Gastroesophageal sphincter (tissue), 3 donors: ENCODE results near the gene MMS22L.

Experiments
- CTCF ChIP-seq, 4 experiments: fragments of 200-600 bp in 2 of 4; fragments of 450-650 bp in 2 of 4; sonication (generic) in 1 of 4; IDR thresholded peaks; one replicate each; pipeline ENCODE4 v1.5.1; 2017 to 2019; ENCODE audit warnings: antibody characterized with exemption in 4 of 4, mild to moderate bottlenecking in 2 of 4, moderate library complexity in 2 of 4
- EP300 ChIP-seq: sonication (generic); formaldehyde crosslinking; IDR thresholded peaks from one replicate; pipeline ENCODE4 v1.6.1; 2017; ENCODE audit warnings: antibody characterized with exemption, mild to moderate bottlenecking
- POLR2A ChIP-seq, 2 donors: fragments of 450-650 bp; IDR thresholded peaks; one replicate each; pipeline ENCODE4 v1.6.1; 2017; ENCODE audit warnings: antibody characterized with exemption in 2 of 2, mild to moderate bottlenecking in 2 of 2, moderate library complexity in 1 of 2
- POLR2AphosphoS5 ChIP-seq: sonication (generic); formaldehyde crosslinking; IDR thresholded peaks from one replicate; pipeline ENCODE4 v1.6.1; 2017; ENCODE audit warnings: antibody characterized with exemption

DNA sequence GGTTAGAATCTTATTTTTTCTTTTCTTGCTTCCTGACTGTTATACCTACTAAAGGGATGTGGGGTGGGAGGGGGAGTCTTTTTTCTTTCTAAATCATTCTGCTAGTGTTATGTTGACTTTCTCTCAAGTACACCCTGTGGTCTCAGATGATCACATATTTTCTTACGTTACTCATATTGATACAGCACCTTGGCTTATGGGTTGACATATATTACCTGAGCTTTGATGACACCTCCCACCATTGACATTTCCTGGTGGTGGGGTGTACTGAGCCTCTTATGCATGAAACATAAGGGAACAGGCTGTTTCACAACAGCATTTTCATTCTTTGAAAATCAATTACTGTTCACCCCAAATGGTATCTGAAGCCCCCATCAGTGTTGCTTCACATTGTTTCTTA, 169.8 kb downstream of the MMS22L start:
- TF ChIP-seq POLR2AphosphoS5 (no peak), CTCF (IDR thresholded peaks at IDR 0.05) (no peak), EP300 (no peak), POLR2A (IDR thresholded peaks at IDR 0.05) (no peak)
